Right forelimb (tissue), 1 donor: ENCODE measurements around the gene LIPT2.
A peak's percentile ranks its signal among the peaks of the same experiment; 100 is the strongest.

Experiments used
- DNase-seq: peaks from one replicate; pipeline ENCODE4 v3.0.0-alpha.2; 2018

LIPT2 gene

GRCh38 chr11:74493791-74494630 is 487 bp upstream of the LIPT2 start:
- no peak for DNase-seq

GRCh38 chr11:74492084-74492483 is 1.4 kb downstream of the LIPT2 start:
- no peak for DNase-seq

GRCh38 chr11:74490941-74491340 is 2.6 kb downstream of the LIPT2 start:
- no peak for DNase-seq

GRCh38 chr11:74487875-74488274 is 5.6 kb downstream of the LIPT2 start:
- no peak for DNase-seq

- no peak for DNase-seq
Observed at GRCh38 chr11:74485868-74486267, 7.7 kb downstream of the LIPT2 start.

GRCh38 chr11:74480688-74481417 is 12.7 kb downstream of the LIPT2 start:
- DNase-seq: no peak

- no peak for DNase-seq
Observed at GRCh38 chr11:74479732-74480123, 13.8 kb downstream of the LIPT2 start.

GRCh38 chr11:74478877-74479731 is 14.4 kb downstream of the LIPT2 start:
- DNase-seq: no peak

- no peak for DNase-seq
Observed at GRCh38 chr11:74476536-74476935, 17.0 kb downstream of the LIPT2 start.

- DNase-seq: no peak
Observed at GRCh38 chr11:74474316-74474715, 19.2 kb downstream of the LIPT2 start.

- peak; percentile 11 for DNase-seq
Observed at GRCh38 chr11:74473382-74474173, 19.9 kb downstream of the LIPT2 start.

- peak; percentile 7 for DNase-seq
Observed at GRCh38 chr11:74471668-74472429, 21.7 kb downstream of the LIPT2 start.

GRCh38 chr11:74471037-74471436 is 22.5 kb downstream of the LIPT2 start:
- no peak for DNase-seq

GRCh38 chr11:74470526-74470925 is 23.0 kb downstream of the LIPT2 start:
- DNase-seq: peak; percentile 29

GRCh38 chr11:74468936-74469335 is 24.6 kb downstream of the LIPT2 start:
- DNase-seq: no peak

- DNase-seq: no peak
Observed at GRCh38 chr11:74468521-74468920, 25.0 kb downstream of the LIPT2 start.

- peak; percentile 29 for DNase-seq
Observed at GRCh38 chr11:74468058-74468457, 25.5 kb downstream of the LIPT2 start.

- peak; percentile 59 for DNase-seq
Observed at GRCh38 chr11:74466916-74467885, 26.3 kb downstream of the LIPT2 start, which contains the start of gene KCNE3. Gene KCNE3, minus strand, starts transcription at chr11:74467549. Its CDS starts 9,986 bp downstream, at chr11:74457563.

- DNase-seq: peak; percentile 23
Observed at GRCh38 chr11:74465291-74465708, 28.2 kb downstream of the LIPT2 start.

- DNase-seq: peak; percentile 15
Observed at GRCh38 chr11:74464746-74465145, 28.8 kb downstream of the LIPT2 start.
